ENCODE results near the gene PHF23.

The PHF23 gene

GRCh38 chr17:7219812-7220592 lies 19.3 kb downstream of the PHF23 start, which contains the start of the genes ACADVL and DLG4:
ACADVL (plus strand) TSS chr17:7219938; CDS start chr17:7219985, 47 bp downstream.
DLG4 (minus strand) TSS chr17:7219836.
- peak; percentile 14 for DNase-seq

GRCh38 chr17:7219229-7219811 lies 19.9 kb downstream of the PHF23 start:
- no peak for DNase-seq

DNA sequence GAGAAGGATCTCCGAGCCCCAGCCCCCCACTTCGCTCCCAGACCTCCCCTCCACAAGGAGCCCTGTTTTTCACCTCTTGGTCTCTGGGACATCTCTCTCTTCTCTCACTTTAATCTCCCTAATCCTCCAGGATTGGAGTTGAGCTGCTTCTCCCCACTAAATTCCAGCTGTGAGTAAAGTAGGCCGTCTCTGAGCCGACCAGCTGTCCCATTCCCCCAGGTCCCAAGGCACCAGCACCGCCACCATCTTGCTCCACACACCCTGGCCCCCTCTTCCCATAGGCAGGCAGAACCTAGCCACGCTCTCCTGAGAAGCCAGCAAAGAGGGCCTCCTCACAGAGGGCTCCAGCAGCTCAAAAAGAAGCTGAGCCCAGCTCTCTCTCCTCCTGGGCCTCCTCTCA lies 20.5 kb downstream of the PHF23 start:
- DNase-seq = no peak

DNA sequence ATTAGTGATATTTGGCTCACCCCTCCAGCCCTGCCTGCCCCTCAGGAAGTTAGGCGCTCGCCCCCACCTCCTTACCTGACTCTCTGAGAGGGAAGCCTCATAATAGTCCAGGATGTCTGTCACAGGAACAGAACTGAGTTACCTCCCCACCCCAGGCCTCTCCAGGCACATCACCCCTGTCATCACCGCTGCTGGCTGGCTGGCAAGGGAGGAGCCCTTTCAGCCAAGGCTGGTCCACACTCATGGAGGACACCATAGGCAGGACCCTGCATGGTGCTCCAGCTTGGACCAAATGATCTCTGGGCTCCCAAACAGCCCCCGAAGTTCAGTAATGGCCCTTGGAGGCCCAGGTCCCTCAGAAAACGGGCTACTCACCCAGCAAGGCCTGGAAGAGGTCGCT lies 21.1 kb downstream of the PHF23 start:
- DNase-seq = no peak

DNA sequence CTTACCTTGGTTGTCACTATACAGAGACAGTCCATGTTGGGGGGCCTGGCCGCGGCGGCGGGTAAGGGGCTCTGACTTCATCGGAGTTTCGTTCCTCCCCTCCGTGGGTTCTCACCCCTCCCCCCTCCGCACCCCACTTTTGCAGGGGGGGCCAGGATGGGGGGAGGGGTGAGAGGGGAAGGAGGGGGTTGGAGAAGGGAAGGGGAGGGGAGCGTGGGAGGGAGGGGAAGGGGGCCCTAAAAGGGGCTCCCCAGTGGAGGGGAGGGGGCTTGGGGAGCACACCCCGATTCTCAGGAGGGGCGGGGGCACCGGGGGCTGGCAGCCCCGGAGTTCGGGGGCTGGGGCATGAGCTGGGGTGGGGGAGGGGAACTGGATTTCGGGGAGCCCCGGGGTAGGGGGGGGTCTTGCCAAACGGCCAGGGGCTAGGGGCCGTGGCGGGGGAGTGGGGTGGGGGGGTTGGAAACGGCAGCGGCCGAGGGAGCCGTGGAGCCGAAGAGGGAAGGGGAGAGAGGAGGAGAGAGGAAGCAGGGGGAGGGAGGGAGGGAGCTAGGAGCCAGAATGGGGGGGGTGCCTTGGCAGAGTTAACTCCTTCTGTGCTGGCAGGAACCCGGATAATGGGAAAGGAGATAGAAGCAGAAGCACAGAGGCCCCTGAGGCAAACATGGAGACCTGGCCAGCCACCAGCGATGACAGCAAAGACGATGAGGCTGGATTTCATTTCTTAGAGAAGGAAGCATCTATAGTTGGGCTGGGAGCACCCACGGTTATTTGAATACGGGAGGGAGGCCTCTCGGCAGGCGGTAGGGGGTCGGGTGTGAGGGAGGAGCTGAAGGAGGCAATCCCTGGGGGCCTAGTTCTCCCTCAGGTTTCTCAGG lies 21.9 kb downstream of the PHF23 start:
- no peak for DNase-seq

DNA sequence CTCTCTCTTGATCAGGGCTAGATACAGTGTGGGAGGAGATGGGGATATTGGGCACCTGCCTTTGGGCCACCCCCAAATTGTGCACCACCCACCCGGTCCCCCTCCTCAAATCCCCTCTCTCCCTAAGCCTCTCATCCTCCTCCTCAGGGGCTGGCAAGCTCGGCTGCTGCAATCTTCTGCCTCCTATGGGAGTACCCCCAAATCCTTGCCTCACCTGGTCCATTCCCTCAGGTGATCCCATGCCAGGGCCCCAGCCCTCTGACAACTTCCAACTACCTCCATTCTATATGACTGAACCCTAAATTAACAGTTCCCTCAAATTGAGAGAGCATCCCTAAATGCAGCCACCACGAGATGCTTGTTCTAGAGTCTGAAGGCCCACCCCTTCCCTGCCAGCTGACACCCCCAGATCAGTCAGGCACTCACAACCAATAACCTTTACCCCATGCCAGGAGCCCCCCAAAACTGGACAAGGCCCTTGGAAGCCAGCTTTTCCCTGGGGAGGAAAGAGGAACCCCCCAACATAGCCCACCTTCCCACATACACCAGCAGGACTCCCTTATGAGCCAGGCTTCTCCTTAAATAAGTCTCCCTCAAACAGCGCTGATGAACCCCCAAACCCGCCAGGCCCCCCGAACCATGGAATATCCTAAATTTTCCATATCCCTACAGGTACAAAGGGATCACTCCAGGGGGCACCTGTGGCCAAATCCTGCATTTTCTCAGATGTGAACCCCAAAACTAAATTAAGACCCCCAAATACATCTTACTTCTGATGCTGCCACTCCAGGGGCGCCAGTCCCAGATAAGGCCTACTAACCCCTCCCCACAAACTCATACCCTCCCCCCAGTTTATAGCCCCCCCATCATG lies 22.8 kb downstream of the PHF23 start:
- DNase-seq = no peak

DNA sequence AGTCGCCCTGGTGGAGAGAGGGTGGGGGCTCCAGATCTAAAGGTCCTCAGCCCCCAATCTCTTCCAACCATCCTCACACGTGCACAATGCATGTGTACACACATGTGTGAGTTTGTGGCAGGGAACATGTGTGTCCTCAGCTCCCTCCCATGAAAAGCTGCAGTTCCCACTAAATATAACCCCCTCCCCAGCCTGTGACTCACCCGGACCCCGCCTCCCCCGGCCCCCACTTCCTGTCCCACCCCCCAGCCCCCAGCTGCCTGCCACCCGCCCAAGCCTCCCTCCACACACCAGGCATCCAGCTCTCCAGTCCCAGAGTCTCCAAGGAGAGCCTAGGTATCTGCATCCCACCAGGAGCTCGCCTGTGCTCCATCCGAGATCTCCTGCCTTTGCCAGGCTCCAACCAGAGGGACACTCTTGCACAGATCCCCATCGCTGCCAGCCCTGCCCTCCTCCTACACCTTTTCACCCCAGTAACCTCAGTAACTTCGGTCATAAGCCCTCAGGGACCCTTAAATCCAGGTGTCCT lies 23.5 kb downstream of the PHF23 start:
- no peak for DNase-seq

DNA sequence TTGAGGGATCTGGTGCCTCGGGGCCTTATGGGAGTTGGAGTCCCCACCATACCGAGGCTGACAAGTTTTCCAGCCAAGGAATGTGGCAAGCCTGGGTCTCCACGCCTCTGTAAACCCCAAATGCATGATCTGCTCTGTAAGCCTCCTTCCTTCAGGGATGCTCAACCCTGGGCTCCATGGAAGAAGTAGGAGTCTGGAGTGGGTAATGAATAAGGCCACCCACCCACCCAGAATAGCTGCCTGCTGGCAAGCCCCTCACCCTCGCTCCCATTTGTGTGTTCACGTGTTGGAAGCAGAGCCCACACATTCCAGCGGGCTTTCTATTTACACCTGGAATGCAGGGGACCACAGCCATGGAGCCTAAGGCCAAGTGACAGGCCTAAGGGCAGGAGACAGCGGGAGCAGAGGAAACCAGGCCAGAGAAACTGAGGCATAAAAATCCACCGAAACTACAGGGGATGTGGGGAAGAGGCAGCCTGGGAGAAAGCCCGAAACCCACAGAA lies 24.1 kb downstream of the PHF23 start:
- no peak for DNase-seq

- DNase-seq = peak; percentile 72
Measured at GRCh38 chr17:7214300-7215135, 24.7 kb downstream of the PHF23 start.

DNA sequence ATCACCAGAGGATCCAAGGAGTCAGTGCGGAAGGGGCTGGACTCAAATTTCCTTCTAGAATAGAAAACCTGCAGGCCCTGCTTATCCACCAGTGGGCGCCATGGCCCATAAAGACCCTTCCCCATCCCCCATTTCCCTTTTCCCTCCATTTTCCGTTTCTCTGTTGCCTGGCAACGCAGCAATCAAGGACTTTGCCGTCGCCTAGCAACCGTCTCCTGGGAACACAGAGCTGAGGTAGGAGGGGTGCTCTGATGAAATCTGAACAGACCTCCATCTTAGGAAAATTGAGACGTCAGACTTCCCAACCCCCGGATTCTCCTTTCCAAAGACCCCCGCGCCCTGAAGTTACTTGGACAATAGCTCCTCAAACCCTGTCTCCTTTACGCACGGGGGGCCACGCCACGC lies 25.4 kb downstream of the PHF23 start:
- DNase-seq = peak; percentile 35

GRCh38 chr17:7211491-7212273 lies 27.6 kb downstream of the PHF23 start:
- DNase-seq = no peak

DNA sequence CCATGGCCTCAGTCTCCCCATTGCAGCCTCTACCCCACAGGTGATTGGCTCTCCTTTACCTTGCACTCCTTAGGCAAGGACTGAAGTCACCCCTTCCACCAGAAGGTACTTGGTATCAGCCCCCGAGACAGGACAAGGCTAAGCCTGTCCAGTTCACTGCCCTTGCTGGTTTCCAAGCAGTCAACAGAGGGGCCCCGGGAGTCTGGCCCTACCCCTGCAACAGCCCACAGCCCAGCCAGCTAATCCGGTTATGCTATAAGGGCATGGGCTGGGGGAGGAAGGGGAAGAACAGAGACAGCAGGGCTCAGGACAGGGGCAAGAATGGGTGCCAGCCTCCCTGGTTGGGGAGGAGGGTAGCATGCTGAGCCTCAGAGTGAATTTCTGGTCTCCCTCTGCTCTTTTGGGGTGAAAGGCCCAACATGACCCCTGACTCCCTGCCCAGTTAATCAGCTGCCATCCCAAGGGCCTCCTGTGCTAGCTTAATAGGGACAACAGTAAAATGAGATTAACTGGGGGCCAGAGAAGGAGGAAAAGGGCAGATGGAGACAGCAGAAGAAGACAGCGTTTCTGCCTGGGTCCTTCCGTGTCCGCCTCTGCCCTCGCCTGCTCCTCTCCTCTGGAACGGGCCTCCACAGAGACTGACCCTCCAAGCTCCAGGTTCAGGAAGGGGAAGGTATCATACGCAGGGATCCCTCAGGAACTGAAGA lies 30.4 kb downstream of the PHF23 start:
- DNase-seq = no peak

- DNase-seq = no peak
Measured at GRCh38 chr17:7208027-7208571, 31.2 kb downstream of the PHF23 start.

GRCh38 chr17:7207120-7208001 lies 31.9 kb downstream of the PHF23 start:
- DNase-seq = no peak

GRCh38 chr17:7205561-7205960 lies 33.7 kb downstream of the PHF23 start:
- DNase-seq = no peak

- peak; percentile 6 for DNase-seq
Measured at GRCh38 chr17:7204828-7205461, 34.3 kb downstream of the PHF23 start.

GRCh38 chr17:7204336-7204735 lies 34.9 kb downstream of the PHF23 start:
- DNase-seq = no peak

DNA sequence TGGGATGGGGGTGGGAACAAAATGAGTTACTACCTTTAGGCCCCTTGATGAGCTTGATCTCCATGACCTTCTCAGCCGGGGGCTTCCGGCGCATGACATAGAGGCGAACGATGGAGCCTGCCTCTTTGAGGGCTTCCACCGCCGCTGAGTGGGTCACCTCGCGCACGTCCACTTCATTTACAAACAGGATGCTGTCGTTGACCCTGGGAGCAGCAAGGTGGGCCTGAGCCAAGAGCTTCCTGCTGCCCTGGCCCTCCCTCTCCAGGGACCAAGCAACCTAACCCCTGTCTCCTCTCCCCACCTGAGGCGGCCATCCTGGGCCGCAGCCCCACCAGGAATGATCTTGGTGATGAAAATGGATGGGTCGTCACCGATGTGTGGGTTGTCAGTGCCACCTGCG lies 35.9 kb downstream of the PHF23 start:
- DNase-seq = no peak

Measured in NCI-H2029 treated with DMSO at 0.1 percent for 48 hours (cell line).